Lung (tissue), 12 donors: ENCODE measurements around the gene COL6A2. TPM values are rescaled to one million over a fixed set of nuclear protein-coding genes. Genes with fewer than 3 reads are reported as not detected.
A peak's percentile ranks its signal among the peaks of the same experiment; 100 is the strongest.
"Not testable (repeated sequence)": the region's sequence is repeated elsewhere in the genome, so short reads cannot be mapped to it uniquely, and the experiment has no call there.

Source experiments
- ATAC-seq: fragments of 200-7000 bp; cut with Tn5 transposase; one replicate; pipeline ENCODE4 v1.9.1; 2020; ENCODE audit warnings: moderate number of reproducible peaks; ENCODE audit not compliant: insufficient read depth, low FRiP score
- DNase-seq, 3 donors: peaks; one replicate each; pipeline ENCODE4 v3.0.0-alpha.2; 2013 to 2017
- H3K27ac ChIP-seq, 2 donors: one replicate each; pipeline ENCODE4 v1.5.1; 2013; ENCODE audit warnings: mild to moderate bottlenecking in 2 of 2, moderate library complexity in 2 of 2, control low read depth in 1 of 2, inconsistent platforms in 1 of 2, low read depth in 1 of 2, low read length in 1 of 2
- H3K27me3 ChIP-seq, 3 donors: one replicate each; pipeline ENCODE4 v1.5.1; 2013; ENCODE audit warnings: low read length in 2 of 3; ENCODE audit not compliant: control insufficient read depth in 3 of 3, insufficient read depth in 3 of 3
- H3K36me3 ChIP-seq, 4 donors: one replicate each; pipeline ENCODE4 v1.5.1; 2013; ENCODE audit warnings: low read length in 4 of 4, mild to moderate bottlenecking in 1 of 4, moderate library complexity in 1 of 4; ENCODE audit not compliant: control insufficient read depth in 4 of 4, insufficient read depth in 4 of 4
- H3K4me1 ChIP-seq, 5 donors: one replicate each; pipeline ENCODE4 v1.5.1; 2013; ENCODE audit warnings: low read length in 5 of 5, mild to moderate bottlenecking in 2 of 5, moderate library complexity in 1 of 5; ENCODE audit not compliant: control insufficient read depth in 5 of 5, insufficient read depth in 5 of 5
- H3K4me3 ChIP-seq: one replicate; pipeline ENCODE4 v1.5.1; 2013; ENCODE audit warnings: mild to moderate bottlenecking, control low read depth, moderate library complexity
- H3K9ac ChIP-seq, 2 donors: one replicate each; pipeline ENCODE4 v1.5.1; 2013; ENCODE audit warnings: low read length in 2 of 2, control low read depth in 1 of 2; ENCODE audit not compliant: insufficient read depth in 1 of 2
- H3K9me3 ChIP-seq, 4 donors: one replicate each; pipeline ENCODE4 v1.5.1; 2013; ENCODE audit warnings: low read length in 3 of 4, mild to moderate bottlenecking in 1 of 4, moderate library complexity in 1 of 4; ENCODE audit not compliant: control insufficient read depth in 4 of 4, insufficient read depth in 3 of 4
- CTCF ChIP-seq: IDR thresholded peaks from 2 replicates; pipeline ENCODE4 v1.5.1; 2012; ENCODE audit warnings: mild to moderate bottlenecking; ENCODE audit errors: control extremely low read depth, extremely low read depth
- WGBS, 2 donors: extraction: QIAGEN DNeasy Blood & Tissue Kit; methylation state at CpG; one replicate each; pipeline ENCODE4 v1.1.7; 2013; 5-methylcytosine and 5-hydroxymethylcytosine counted together
- polyA plus RNA-seq, 2 donors: library from polyadenylated mRNA; stranded (reverse); fragments of 200-250 nt; gene quantifications; one replicate each; pipeline ENCODE4 v1.2.1, GENCODE V29; 2013
- total RNA-seq, 2 donors: library from RNA; depleted of rRNA in 1 of 2; stranded (reverse); fragments of >200 nt in 1 of 2; gene quantifications; one replicate each; pipeline ENCODE4 v1.2.1, GENCODE V29; 2014 to 2021
- donor health status: control.
- donor health status: control.
- donor health status: Bipolar disorder and iron deficiency.
- donor health status: healthy.
- donor health status: DM: yes; HTN: yes; CAD: no.

The COL6A2 gene
- total and polyA plus RNA-seq, 4 donors = 192 to 466 (median 292) TPM

- WGBS, 2 donors = 93 to 96% methylated on average over 12 of the region's 12 CpGs
- no peak overlapping the region for H3K27ac ChIP-seq
- H3K9ac ChIP-seq = no peak overlapping the region
- no peaks in the 10 kb centered on the region for H3K36me3 ChIP-seq
- DNase-seq (no peak), ATAC-seq (no peak)
- peaks cover 0 to 29% (median 6%) of the 10 kb centered on the region in 5 donors for H3K4me1 ChIP-seq
- peaks cover 0 to 19% (median 5%) of the 10 kb centered on the region in 4 donors for H3K9me3 ChIP-seq
- no peak for TF ChIP-seq CTCF
- H3K27me3 ChIP-seq = peaks cover 0 to 3% (median 0%) of the 10 kb centered on the region in 3 donors
- no peak overlapping the region for H3K4me3 ChIP-seq
Measured at GRCh38 chr21:46059195-46059594, 38.7 kb upstream of the COL6A2 start.

GRCh38 chr21:46059711-46060455 is 38.0 kb upstream of the COL6A2 start:
- H3K27ac ChIP-seq = peak overlapping the region in 1 of 2 donors; percentile 18
- H3K9ac ChIP-seq, H3K27me3 ChIP-seq, DNase-seq, H3K36me3 ChIP-seq, ATAC-seq, H3K4me3 ChIP-seq: not testable (repeated sequence)
- WGBS, 2 donors = 90 to 94% methylated on average over 21 of the region's 21 CpGs
- peaks cover 0 to 19% (median 5%) of the 10 kb centered on the region in 4 donors for H3K9me3 ChIP-seq
- H3K4me1 ChIP-seq = peaks cover 0 to 28% (median 6%) of the 10 kb centered on the region in 5 donors

- Histone ChIP-seq H3K27me3 (peaks cover 0 to 3% (median 0%) of the 10 kb centered on the region in 3 donors), H3K4me1 (peaks cover 0 to 30% (median 8%) of the 10 kb centered on the region in 5 donors), H3K9me3 (peaks cover 0 to 19% (median 5%) of the 10 kb centered on the region in 4 donors), H3K36me3 (no peaks in the 10 kb centered on the region), H3K27ac (peak overlapping the region; percentile 18 to 48), H3K4me3 (no peak overlapping the region), H3K9ac (no peak overlapping the region)
- no peak for TF ChIP-seq CTCF
- DNase-seq = no peak
- ATAC-seq = no peak
- 36 to 46% methylated on average over 11 of the region's 11 CpGs for WGBS, 2 donors
Measured at GRCh38 chr21:46060596-46061061, 37.3 kb upstream of the COL6A2 start.

- Histone ChIP-seq H3K9me3 (peaks cover 0 to 17% (median 5%) of the 10 kb centered on the region in 4 donors), H3K27ac (peak overlapping the region; percentile 48 to 71), H3K9ac (no peak overlapping the region), H3K27me3 (peaks cover 0 to 3% (median 0%) of the 10 kb centered on the region in 3 donors), H3K36me3 (no peaks in the 10 kb centered on the region), H3K4me3 (no peak overlapping the region), H3K4me1 (peaks cover 0 to 30% (median 10%) of the 10 kb centered on the region in 5 donors)
- WGBS, 2 donors = 88 to 96% methylated on average over 6 of the region's 6 CpGs
- no peak for ATAC-seq
- no peak for DNase-seq
- TF ChIP-seq CTCF = no peak
Measured at GRCh38 chr21:46061063-46061462, 36.8 kb upstream of the COL6A2 start.
